GM15510 (cell line): ENCODE measurements around the gene AGBL1.

ENCODE experiments used
- POLR2A ChIP-seq: IDR thresholded peaks from 3 replicates; pipeline ENCODE4 v1.6.1; 2011; ENCODE audit warnings: borderline replicate concordance; ENCODE audit not compliant: insufficient read length; ENCODE audit errors: extremely low read depth

AGBL1 gene

DNA sequence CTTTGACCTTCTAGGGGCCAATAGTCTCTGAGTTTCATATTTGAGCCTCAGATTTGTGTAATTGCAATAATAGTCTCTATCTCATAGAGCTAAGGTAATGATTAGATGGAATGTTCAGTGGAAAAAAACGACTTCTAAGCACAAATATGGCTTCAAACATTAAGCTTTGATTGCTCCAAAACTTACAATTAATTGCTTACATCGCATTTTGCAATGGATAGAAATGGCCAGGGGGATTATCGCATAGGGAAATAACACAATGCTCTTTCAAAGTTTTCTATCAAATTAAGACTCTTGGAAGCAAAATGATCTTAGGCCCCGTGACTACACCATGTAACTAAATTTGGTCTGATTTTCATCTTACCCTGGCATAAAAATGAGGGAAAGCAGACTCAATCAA is 888.6 kb downstream of the AGBL1 start:
- no peak for TF ChIP-seq POLR2A

DNA sequence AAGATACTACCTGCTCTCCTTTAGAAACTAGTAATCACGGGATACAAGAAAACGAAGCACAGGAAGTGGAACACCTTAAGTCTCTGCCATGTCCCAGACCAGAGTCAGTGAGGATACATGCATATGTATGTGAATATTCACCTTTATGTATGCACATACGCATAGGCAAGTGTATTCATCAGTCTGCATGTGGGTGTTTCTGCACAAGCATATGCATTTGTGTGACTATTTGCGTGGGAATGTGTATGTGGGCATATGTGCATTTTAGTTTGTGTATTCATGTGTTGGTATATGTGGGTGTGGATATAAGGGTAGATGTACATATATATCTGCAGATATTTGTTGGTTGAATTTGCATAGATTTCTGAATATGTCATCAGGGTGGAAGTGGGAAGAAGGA is 889.7 kb downstream of the AGBL1 start:
- TF ChIP-seq POLR2A = no peak

GRCh38 chr15:86973284-86973844 is 893.7 kb downstream of the AGBL1 start:
- no peak for TF ChIP-seq POLR2A

DNA sequence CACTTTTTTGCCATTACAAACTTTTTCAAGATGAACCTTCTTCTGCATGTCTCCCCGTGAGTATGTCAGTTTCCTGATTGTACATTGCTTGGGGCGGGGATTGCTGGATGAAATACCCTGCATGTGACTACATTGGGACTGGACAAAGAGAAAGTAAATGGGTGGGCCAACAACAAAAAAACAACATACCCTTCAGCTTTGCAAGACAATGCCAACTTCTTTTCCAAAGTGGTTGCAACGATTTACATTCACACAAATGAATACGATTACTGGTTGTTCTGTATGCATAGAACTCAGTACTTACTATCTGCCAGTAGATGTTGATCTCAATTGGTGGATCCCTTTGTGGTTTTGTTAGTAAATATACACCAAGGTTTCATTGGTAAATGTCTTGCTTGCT is 908.4 kb downstream of the AGBL1 start:
- no peak for TF ChIP-seq POLR2A

DNA sequence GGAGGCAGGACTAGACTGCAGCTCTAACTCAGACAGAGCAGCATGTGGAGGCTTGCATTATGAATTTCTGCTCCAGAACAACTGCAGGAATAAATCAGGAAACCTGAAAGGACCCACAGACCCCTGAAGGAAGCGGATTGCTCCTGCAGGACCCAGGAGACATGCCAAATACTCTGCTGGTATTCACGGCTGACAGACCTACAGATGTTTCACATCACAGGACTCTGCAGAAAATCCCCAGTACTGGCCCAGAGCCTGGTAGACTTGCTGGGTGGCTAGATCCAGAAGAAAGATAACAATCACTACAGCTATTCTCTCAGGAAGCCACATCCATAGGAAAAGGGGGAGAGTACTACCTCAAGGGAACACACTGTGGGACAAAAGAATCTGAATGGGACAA is 942.1 kb downstream of the AGBL1 start:
- no peak for TF ChIP-seq POLR2A

DNA sequence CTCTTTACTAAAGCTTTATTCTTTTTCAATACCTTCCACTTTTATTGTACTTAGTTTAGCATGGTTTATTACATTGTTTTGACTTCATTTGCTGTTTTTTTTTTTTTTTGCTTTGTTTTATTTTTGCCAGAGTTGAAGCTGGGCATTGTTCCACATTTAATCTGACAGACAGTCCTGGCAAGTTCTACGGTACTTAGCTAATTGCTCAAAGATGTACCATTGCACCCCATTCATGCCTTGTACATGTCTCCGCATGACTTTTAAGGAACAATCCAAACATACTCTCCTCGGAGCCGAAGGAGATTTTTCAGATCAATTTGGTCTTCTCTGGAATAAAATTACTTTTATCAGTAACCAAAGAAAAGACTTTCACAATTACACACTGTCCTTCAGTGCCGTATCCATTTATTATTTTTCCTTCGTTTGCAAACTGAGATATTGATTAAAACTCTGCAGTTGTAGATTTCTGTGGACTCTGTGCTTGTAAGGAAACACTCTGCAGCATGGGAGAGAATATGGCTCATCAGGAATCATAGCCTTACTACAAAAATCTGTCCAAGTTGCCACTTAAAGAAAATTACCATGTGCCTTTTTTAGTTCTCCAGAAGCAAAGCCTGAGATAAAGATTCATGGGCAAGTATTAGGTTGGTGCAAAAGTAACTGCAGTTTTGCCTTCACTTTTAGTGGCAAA is 952.0 kb downstream of the AGBL1 start:
- TF ChIP-seq POLR2A = no peak

DNA sequence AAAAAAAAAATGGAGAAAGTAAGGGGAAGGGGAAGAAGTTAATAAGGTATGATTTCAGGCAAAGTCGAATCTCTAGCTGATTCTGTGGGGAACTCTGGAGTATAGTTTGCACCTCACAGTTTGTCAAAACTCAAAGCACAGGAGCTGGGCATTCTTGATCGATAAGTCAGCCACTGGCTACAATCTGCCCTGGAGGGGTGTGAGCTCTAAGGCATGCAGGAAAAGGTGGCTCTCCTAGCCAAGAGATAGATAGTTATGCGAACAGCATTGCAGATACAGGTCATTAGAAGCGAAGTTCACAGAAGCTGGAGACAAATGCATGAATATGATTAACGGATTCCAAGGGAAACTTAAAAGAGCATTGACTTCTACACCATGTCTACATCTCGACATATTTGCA is 952.6 kb downstream of the AGBL1 start:
- TF ChIP-seq POLR2A = no peak

DNA sequence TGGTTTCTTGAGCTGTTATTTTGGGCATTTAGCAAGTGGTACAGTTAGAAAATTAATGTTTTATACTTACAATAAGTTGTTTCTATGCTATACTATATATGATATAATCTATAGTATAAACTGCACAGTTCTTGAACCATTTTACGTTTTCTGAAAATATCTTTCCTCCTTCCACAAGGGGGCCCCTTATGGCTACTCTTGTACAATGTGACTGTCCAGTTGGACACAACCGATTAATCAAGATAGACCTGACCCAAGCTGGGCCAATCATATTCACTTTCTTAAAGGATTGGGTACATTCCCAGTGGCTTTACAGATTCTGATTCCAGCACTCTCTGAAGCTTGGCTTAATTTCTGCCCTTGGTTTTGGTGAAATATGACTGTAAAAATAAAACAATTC is 953.4 kb downstream of the AGBL1 start:
- TF ChIP-seq POLR2A = no peak

- TF ChIP-seq POLR2A = no peak
Observed at GRCh38 chr15:87034886-87035285, 955.2 kb downstream of the AGBL1 start.

- no peak for TF ChIP-seq POLR2A
Observed at GRCh38 chr15:87038404-87038803, 958.7 kb downstream of the AGBL1 start.

DNA sequence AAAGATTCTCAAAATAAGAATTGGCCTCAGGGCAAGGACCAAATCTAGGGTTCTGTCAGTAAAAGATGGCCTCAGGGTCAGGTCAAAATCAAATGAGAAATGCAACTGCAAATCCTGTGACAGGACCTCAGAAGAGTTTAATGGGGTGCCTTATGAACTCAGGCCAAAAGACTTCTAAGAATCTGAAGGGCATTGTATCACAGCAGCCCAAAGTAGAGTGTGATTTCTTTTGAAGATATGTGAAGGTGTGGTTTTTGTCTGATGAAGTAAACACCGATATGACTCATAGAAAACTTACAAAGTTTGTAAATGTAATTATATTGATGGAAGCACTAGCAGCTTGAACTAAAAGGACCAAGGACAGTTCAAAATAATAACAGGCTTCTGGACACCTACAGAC is 966.1 kb downstream of the AGBL1 start:
- TF ChIP-seq POLR2A = no peak

DNA sequence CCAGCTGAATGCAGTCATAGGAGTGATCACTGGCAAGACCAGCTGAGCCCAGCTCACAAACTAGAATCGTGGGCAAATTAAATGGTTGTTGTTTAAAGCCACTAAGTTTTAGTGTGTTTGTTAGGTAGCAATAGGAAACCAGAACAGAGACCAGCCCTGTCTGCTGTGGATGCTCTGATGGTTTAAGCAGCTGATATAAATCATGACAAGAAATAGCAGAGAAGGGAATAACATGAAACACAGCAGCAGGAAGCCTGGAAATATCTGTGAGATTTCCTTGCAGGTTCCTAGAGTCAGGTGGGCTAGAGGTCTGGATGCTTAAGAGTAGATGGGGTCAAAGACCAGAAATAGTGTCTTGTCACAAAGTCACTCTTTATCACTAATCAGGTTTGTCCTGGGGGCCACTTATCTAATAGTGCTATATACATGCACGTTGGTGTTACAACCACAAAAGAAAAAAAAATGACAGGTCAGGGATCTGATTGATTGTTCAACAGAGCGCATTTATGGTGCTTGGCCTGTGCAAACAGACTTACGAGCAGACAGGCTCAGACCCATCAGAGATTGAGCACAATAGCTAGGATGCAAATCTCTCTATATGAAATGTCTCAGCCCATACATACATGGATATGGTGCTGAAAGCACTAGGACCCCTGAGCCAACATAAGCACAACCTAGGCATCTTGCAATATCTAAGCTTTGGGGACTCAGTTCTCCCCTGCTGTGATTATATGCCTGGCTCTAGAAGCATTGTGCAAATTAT is 967.7 kb downstream of the AGBL1 start:
- no peak for TF ChIP-seq POLR2A
